NCI-H1048 (cell line): Measurements from ENCODE around the gene DNAJA3.
A peak's percentile ranks its signal among the peaks of the same experiment; 100 is the strongest.

Experiments
- DNase-seq: peaks from one replicate; lab custom pipeline; 2025; lab: John Stamatoyannopoulos, UW

DNAJA3 gene

GRCh38 chr16:4425378-4426020 lies at the start of gene DNAJA3:
Gene DNAJA3, plus strand, starts transcription at chr16:4425868. Its CDS starts 14 bp downstream, at chr16:4425882.
- DNase-seq: peak; percentile 61

- DNase-seq: no peak
Measured at GRCh38 chr16:4376126-4376892, 49.4 kb upstream of the DNAJA3 start.

- no peak for DNase-seq
Measured at GRCh38 chr16:4376893-4377572, 48.6 kb upstream of the DNAJA3 start.

- no peak for DNase-seq
Measured at GRCh38 chr16:4377573-4378154, 48.0 kb upstream of the DNAJA3 start.

- no peak for DNase-seq
Measured at GRCh38 chr16:4378161-4378666, 47.5 kb upstream of the DNAJA3 start.

- no peak for DNase-seq
Measured at GRCh38 chr16:4378999-4379690, 46.5 kb upstream of the DNAJA3 start.

- DNase-seq: no peak
Measured at GRCh38 chr16:4380119-4381063, 45.3 kb upstream of the DNAJA3 start.

- no peak for DNase-seq
Measured at GRCh38 chr16:4381072-4381934, 44.4 kb upstream of the DNAJA3 start.

GRCh38 chr16:4381935-4382794 lies 43.5 kb upstream of the DNAJA3 start:
- no peak for DNase-seq

- no peak for DNase-seq
Measured at GRCh38 chr16:4382795-4383357, 42.8 kb upstream of the DNAJA3 start.

GRCh38 chr16:4383591-4384444 lies 41.9 kb upstream of the DNAJA3 start:
- DNase-seq: no peak

- no peak for DNase-seq
Measured at GRCh38 chr16:4384509-4384942, 41.1 kb upstream of the DNAJA3 start.

- DNase-seq: no peak
Measured at GRCh38 chr16:4385066-4385788, 40.4 kb upstream of the DNAJA3 start.

- DNase-seq: no peak
Measured at GRCh38 chr16:4385789-4386450, 39.7 kb upstream of the DNAJA3 start.

- no peak for DNase-seq
Measured at GRCh38 chr16:4386451-4386805, 39.2 kb upstream of the DNAJA3 start.

- DNase-seq: no peak
Measured at GRCh38 chr16:4386951-4387565, 38.6 kb upstream of the DNAJA3 start.
